Testis (tissue), 2 donors: ENCODE measurements around the gene ADAM17.

Experiments used
- CTCF ChIP-seq, 3 experiments: fragments of 450-650 bp in 2 of 3; fragments of 200-600 bp in 1 of 3; sonication (generic) in 1 of 3; IDR thresholded peaks; one replicate each; pipeline ENCODE4 v1.5.1; 2016 to 2019; ENCODE audit warnings: antibody characterized with exemption in 3 of 3, mild to moderate bottlenecking in 2 of 3, moderate library complexity in 1 of 3
- POLR2A ChIP-seq: fragments of 450-650 bp; IDR thresholded peaks from one replicate; pipeline ENCODE4 v1.6.1; 2017; ENCODE audit warnings: antibody characterized with exemption, mild to moderate bottlenecking, moderate library complexity

GRCh38 chr2:9451231-9451630 is 104.4 kb downstream of the ADAM17 start:
- TF ChIP-seq POLR2A (no peak), CTCF (IDR thresholded peaks at IDR 0.05) (no peak)
